Mucosa of descending colon (tissue), 3 donors: ENCODE measurements around the gene FCF1. TPM values are rescaled to one million over a fixed set of nuclear protein-coding genes. Genes with fewer than 3 reads are reported as not detected.

ENCODE experiments used
- ATAC-seq: fragments of 200-7000 bp; cut with Tn5 transposase; one replicate; pipeline ENCODE4 v1.9.1; 2020; ENCODE audit warnings: mild to moderate bottlenecking, moderate library complexity
- DNase-seq, 3 donors: peaks; one replicate each; pipeline ENCODE4 v3.0.0-alpha.2; 2020
- H3K36me3 ChIP-seq: fragments of 200-600 bp; one replicate; pipeline ENCODE4 v1.8.0; 2021; ENCODE audit warnings: low read depth, mild to moderate bottlenecking
- H3K4me1 ChIP-seq: fragments of 200-600 bp; one replicate; pipeline ENCODE4 v1.8.0; 2021; ENCODE audit warnings: low read depth, mild to moderate bottlenecking
- H3K4me3 ChIP-seq: fragments of 200-600 bp; one replicate; pipeline ENCODE4 v1.8.0; 2021; ENCODE audit warnings: mild to moderate bottlenecking
- H3K9me3 ChIP-seq: fragments of 200-600 bp; one replicate; pipeline ENCODE4 v1.8.0; 2021; ENCODE audit warnings: mild to moderate bottlenecking
- CTCF ChIP-seq: fragments of 200-600 bp; IDR thresholded peaks from one replicate; pipeline ENCODE4 v1.8.0; 2022; ENCODE audit warnings: antibody characterized with exemption, mild to moderate bottlenecking
- intact Hi-C, 2 donors: fragments of 100-400 bp; cut with DNase I in 1 of 2; cut with micrococcal nuclease in 1 of 2; formaldehyde crosslinking; loops; one replicate each; pipeline versions ENCODE4 v1.11.0 to v1.11.1; 2022; cut with DNase I, micrococcal nuclease
- total RNA-seq, 3 donors: library from RNA; stranded (reverse); fragmentation: NEBNext Ultra II Directional in 2 of 3; extraction: Animal tissue kit (Norgen Biotek cat#: 25700) in 2 of 3; gene quantifications; one replicate each; pipeline versions ENCODE4 v1.2.1 to v1.2.4, GENCODE V29; 2021 to 2023
- donor health status: DM: no; HTN: no; CAD: no; lungs with moderate emphysema.
- donor health status: DM: no; HTN: no; CAD: no.
- donor health status: DM: no; HTN: yes; CAD: no.

FCF1 gene
- total RNA-seq, 3 donors from 2014 or later = 31.7 to 46.5 (median 43.0) TPM

GRCh38 chr14:74733221-74733620, 20.3 kb downstream of the FCF1 start:
- intact Hi-C loops = no loop called here
- H3K9me3 ChIP-seq = no peaks in the 10 kb centered on the region
- H3K36me3 ChIP-seq = peaks cover 9% of the 10 kb centered on the region
- no peaks in the 10 kb centered on the region for H3K4me1 ChIP-seq
- TF ChIP-seq CTCF = no peak
- ATAC-seq = no peak
- no peak for DNase-seq
- H3K4me3 ChIP-seq = no peak overlapping the region

- TF ChIP-seq CTCF = no peak
- no peak for DNase-seq
- no peaks in the 10 kb centered on the region for H3K9me3 ChIP-seq
- H3K4me1 ChIP-seq = no peaks in the 10 kb centered on the region
- no peak overlapping the region for H3K4me3 ChIP-seq
- intact Hi-C loops = no loop called here
- ATAC-seq = no peak
- peaks cover 9% of the 10 kb centered on the region for H3K36me3 ChIP-seq
These were observed 22.2 kb downstream of the FCF1 start for GRCh38 chr14:74735125-74735524.

DNA sequence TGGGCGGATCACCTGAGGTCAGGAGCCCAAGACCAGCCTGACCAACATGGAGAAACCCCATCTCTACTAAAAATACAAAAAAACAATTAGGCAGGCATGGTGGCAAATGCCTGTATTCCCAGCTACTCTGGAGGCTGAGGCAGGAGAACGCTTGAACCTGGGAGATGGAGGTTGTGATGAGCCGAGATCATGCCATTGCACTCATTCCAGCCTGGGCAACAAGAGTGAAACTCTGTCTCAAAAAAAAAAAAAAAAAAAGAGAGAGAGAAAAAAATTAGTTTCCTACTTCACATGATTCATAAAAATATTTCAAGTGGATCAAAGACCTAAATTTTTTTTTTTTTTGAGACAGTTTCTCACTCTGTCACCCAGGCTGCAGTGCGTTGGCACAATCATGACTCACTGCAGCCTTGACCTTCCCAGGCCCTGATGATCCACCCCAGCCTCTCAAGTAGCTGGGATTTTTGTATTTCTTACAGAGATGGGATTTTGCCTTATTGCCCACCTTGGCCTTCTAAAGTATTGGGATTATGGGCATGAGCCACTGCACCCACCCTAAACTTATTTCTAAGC, 24.9 kb downstream of the FCF1 start:
- intact Hi-C loops = no loop called here

GRCh38 chr14:74739293-74740030, 26.5 kb downstream of the FCF1 start:
- intact Hi-C loops = no loop called here
- Histone ChIP-seq H3K4me1 (no peaks in the 10 kb centered on the region), H3K4me3 (no peak overlapping the region), H3K36me3 (no peaks in the 10 kb centered on the region), H3K9me3 (no peaks in the 10 kb centered on the region)
- ATAC-seq (no peak), DNase-seq (no peak)
- no peak for TF ChIP-seq CTCF

More for the DNA sequence above, 24.9 kb downstream of the FCF1 start:
- Histone ChIP-seq H3K4me3 (no peak overlapping the region), H3K4me1 (no peaks in the 10 kb centered on the region), H3K9me3 (no peaks in the 10 kb centered on the region), H3K36me3 (peaks cover 9% of the 10 kb centered on the region)
- DNase-seq (no peak), ATAC-seq (no peak)
- no peak for TF ChIP-seq CTCF

DNA sequence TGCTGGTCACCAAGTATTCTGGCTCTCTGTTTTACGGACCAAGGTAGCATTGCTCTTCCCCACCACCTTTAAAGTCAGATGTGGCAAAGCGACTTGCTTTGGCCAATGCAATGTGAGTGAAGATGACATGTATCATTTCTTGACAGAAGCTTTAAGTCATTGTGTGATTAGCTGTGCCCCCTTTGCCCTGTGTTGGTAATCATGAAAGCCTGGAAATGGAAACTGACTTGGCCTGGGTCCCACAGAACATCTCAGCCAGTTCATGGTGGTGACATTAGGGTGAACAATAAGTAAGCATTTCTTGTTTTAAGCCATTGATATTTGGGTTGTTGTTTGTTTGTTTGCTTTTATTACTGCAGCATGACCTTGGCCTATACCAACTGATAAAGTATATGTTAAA, 34.3 kb downstream of the FCF1 start:
- intact Hi-C loops = no loop called here

More for the DNA sequence above, 34.3 kb downstream of the FCF1 start:
- no peak for DNase-seq
- no peak for TF ChIP-seq CTCF
- ATAC-seq = no peak
- Histone ChIP-seq H3K36me3 (no peaks in the 10 kb centered on the region), H3K4me1 (no peaks in the 10 kb centered on the region), H3K9me3 (no peaks in the 10 kb centered on the region), H3K4me3 (no peak overlapping the region)
